Retinal pigment epithelial cell (primary cell): Measurements from ENCODE around the gene BOD1L2.

ENCODE experiments used
- DNase-seq: peaks from one replicate; pipeline ENCODE4 v3.0.0-alpha.2; 2010; ENCODE audit warnings: low read depth
- H3K4me3 ChIP-seq: 2 replicates; pipeline ENCODE4 v1.5.1; 2011; ENCODE audit warnings: mild to moderate bottlenecking, low read length, control low read depth, moderate library complexity
- CTCF ChIP-seq: conservative IDR thresholded peaks from 2 replicates; pipeline ENCODE4 v1.5.1; 2011; ENCODE audit warnings: low read depth, low read length, control low read depth, inconsistent platforms

Gene BOD1L2

GRCh38 chr18:57146956-57147636 lies at the start of gene BOD1L2:
BOD1L2 (plus strand) TSS chr18:57147087; CDS start chr18:57147313, 226 bp downstream.
- TF ChIP-seq CTCF = no peak
- no peak within 1 kb of the TSS for H3K4me3 ChIP-seq
- DNase-seq = no peak

GRCh38 chr18:57107140-57107832 lies 39.6 kb upstream of the BOD1L2 start:
- no peak for DNase-seq
- no peak for TF ChIP-seq CTCF

GRCh38 chr18:57110290-57110689 lies 36.6 kb upstream of the BOD1L2 start:
- no peak for DNase-seq
- H3K4me3 ChIP-seq = no peak overlapping the region
- no peak for TF ChIP-seq CTCF

More at GRCh38 chr18:57107140-57107832, 39.6 kb upstream of the BOD1L2 start:
- no peak overlapping the region for H3K4me3 ChIP-seq

- no peak overlapping the region for H3K4me3 ChIP-seq
Measured at GRCh38 chr18:57113799-57114420, 33.0 kb upstream of the BOD1L2 start.

GRCh38 chr18:57116598-57117132 lies 30.2 kb upstream of the BOD1L2 start:
- DNase-seq = no peak
- no peak for TF ChIP-seq CTCF

More at GRCh38 chr18:57113799-57114420, 33.0 kb upstream of the BOD1L2 start:
- TF ChIP-seq CTCF = no peak
- no peak for DNase-seq

GRCh38 chr18:57121542-57122112 lies 25.3 kb upstream of the BOD1L2 start:
- no peak overlapping the region for H3K4me3 ChIP-seq
- no peak for TF ChIP-seq CTCF
- DNase-seq = no peak

More at GRCh38 chr18:57116598-57117132, 30.2 kb upstream of the BOD1L2 start:
- no peak overlapping the region for H3K4me3 ChIP-seq
